ENCODE measurements around the gene TUT4. TPM values are rescaled to one million over a fixed set of nuclear protein-coding genes. Genes with fewer than 3 reads are reported as not detected.
A peak's percentile ranks its signal among the peaks of the same experiment; 100 is the strongest.

Gene TUT4
- total RNA-seq, 1 donor from 2014 or later = 52.1 TPM

DNA sequence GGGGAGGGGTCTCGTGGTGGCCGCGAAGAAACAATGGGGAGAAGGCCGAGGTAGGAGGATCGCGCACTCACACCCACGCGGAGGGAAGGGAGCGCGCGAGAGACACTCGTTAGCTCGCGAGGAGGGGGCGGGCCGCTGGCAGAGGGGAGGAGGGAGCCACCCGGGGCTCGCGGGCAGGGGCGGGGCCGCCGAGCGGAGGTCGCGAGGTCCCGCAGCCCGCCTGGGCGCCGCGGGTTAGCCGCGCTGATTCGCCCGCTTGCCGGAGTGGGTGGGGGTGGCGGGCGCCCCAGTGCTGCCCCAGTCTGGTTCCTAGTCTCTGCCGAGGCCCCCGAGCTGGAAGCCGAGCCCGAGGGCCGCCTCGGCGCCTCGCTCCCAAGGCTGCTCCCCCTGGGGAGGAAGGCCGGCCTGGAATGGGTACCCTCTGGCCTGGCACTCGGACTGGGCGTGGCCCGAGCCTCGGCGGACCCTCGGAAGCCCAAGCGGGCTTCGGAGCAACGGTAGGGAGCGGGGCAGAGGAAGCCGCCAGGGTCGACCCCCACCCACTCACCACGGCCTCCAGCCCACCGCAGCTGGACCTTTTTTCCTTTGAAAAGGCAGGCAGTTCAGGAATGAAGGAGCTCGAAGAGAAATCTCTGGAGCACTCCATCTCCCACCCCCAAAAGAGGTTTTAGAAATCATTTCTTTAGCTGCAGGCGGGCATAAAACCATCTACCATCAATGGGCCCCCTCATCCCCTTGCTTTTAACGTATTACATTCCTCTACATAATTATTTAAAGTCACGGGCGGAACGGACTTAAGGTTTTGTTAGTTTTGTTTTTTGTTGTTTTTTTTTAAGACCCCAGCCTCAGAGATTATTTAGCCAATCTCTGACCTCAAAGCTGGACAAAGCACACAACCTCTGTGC is 722 bp upstream of the TUT4 start:
- TF ChIP-seq, protein P1, sequence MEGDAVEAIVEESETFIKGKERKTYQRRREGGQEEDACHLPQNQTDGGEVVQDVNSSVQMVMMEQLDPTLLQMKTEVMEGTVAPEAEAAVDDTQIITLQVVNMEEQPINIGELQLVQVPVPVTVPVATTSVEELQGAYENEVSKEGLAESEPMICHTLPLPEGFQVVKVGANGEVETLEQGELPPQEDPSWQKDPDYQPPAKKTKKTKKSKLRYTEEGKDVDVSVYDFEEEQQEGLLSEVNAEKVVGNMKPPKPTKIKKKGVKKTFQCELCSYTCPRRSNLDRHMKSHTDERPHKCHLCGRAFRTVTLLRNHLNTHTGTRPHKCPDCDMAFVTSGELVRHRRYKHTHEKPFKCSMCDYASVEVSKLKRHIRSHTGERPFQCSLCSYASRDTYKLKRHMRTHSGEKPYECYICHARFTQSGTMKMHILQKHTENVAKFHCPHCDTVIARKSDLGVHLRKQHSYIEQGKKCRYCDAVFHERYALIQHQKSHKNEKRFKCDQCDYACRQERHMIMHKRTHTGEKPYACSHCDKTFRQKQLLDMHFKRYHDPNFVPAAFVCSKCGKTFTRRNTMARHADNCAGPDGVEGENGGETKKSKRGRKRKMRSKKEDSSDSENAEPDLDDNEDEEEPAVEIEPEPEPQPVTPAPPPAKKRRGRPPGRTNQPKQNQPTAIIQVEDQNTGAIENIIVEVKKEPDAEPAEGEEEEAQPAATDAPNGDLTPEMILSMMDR (IDR thresholded peaks at IDR 0.05) = no peak
- peak; percentile 92 for DNase-seq
- H3K27me3 ChIP-seq (ENCODE audit: low read depth) = no peaks in the 10 kb centered on the region
- ATAC-seq = peak; percentile 95 to 96
- H3K4me1 ChIP-seq = peaks cover 20% of the 10 kb centered on the region
- H3K9me3 ChIP-seq = no peaks in the 10 kb centered on the region
- H3K4me3 ChIP-seq = peak overlapping the region; percentile 98
- H3K27ac ChIP-seq = peak overlapping the region; percentile 89
- intact Hi-C loops (cut with DNase I) = no loop called here
- H3K36me3 ChIP-seq = no peaks in the 10 kb centered on the region

DNA sequence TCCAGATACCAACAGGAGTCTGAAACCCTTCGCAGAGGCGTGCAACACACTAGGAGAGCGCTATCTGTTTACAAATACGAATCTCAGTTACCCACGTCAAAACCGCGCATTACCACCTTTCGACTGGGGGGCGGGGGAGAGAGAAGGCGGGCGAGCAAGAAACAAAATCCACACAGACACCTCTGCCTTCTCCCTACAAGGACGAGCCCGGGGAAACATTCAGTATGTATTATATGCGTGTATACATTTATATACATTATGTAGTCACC is 722 bp downstream of the TUT4 start:
- H3K36me3 ChIP-seq = no peaks in the 10 kb centered on the region
- intact Hi-C loops (cut with DNase I) = no loop called here
- no peaks in the 10 kb centered on the region for H3K9me3 ChIP-seq
- ATAC-seq (peak; percentile 29 to 60), DNase-seq (peak; percentile 49)
- H3K4me1 ChIP-seq = peaks cover 20% of the 10 kb centered on the region
- H3K27me3 ChIP-seq (ENCODE audit: low read depth) = no peaks in the 10 kb centered on the region
- peak overlapping the region; percentile 98 for H3K4me3 ChIP-seq
- TF ChIP-seq, protein P1 (IDR thresholded peaks at IDR 0.05) = no peak
- H3K27ac ChIP-seq = peak overlapping the region; percentile 89

DNA sequence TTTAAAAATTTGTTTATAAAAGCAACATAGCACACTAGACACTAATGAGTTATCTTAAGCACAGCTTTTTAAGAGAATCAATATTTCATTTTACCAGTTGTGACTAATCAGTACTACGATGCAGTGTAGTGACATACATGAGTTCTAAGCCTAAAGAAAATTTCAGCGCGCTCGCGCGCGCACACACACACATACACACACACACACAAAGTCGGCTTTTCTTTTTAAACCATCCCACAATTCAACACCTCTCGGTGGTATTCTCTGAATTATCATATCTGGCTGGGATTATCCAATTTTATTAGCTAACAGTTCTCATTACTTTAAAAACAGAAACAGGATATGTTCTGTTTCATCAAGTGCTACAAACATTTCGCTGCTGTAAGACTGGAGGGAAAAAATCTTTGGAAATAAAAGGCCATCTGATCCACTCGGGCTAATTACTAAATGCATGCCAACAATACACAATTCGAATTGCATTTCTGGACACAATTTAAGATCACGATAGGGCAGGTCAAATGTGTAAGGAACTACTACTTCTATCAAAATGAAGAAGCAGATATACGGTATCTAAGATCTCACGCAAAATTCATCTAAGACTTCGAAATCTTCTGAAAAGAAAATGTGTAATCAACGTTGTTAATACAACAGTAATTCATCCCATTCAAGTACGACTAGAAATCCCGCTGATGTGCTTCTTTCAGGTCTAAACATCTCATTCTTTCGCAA is 1.2 kb downstream of the TUT4 start:
- Histone ChIP-seq H3K27ac (peak overlapping the region; percentile 89), H3K27me3 (ENCODE audit: low read depth) (no peaks in the 10 kb centered on the region), H3K4me1 (peaks cover 20% of the 10 kb centered on the region), H3K9me3 (no peaks in the 10 kb centered on the region), H3K4me3 (peak overlapping the region; percentile 98), H3K36me3 (no peaks in the 10 kb centered on the region)
- TF ChIP-seq, protein P1 (IDR thresholded peaks at IDR 0.05) = no peak
- intact Hi-C loops (cut with DNase I) = no loop called here
- ATAC-seq = no peak
- no peak for DNase-seq

DNA sequence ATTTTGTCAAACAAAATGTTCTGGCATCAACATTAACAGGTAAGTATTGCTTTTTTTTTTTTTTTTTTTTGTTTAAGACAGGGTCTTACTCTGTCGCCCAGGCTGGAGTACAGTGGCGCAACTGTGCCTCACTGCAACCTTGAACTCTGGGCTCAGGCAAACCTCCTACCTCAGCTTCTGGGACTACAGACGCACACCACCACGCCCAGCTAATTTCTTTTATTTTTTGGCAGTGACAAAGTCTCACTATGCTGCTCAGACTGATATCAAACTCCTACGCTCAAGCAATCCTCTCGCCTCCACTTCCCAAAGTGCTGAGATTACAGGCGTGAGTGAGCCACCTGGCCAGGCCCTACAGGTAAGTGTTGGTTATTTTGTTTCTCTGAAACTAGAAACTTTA is 2.4 kb downstream of the TUT4 start:
- no peak overlapping the region for H3K27ac ChIP-seq
- intact Hi-C loops (cut with DNase I) = no loop called here

DNA sequence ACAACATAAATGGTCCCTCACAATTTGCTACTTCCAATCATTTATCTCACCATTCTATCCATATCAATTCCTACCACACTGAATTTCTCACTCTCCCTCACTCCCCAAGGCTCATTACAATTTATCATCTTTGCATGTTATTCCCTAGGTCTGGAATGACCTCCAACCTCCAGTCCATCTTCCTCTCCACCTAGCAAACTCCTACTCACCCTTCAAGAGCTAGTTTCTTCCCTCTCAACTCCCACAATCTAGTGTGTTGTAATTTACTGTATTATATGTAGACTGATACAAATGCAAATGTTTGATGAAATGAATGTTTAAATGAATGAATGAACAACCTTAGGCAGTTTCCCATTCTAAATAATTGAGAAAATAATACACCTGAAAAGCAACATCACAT is 3.6 kb downstream of the TUT4 start:
- intact Hi-C loops (cut with DNase I) = no loop called here
- DNase-seq (no peak), ATAC-seq (no peak)
- no peaks in the 10 kb centered on the region for H3K27me3 ChIP-seq (ENCODE audit: low read depth)
- no peak overlapping the region for H3K4me3 ChIP-seq
- TF ChIP-seq, protein P1 (IDR thresholded peaks at IDR 0.05) = no peak
- H3K27ac ChIP-seq = no peak overlapping the region
- peaks cover 15% of the 10 kb centered on the region for H3K4me1 ChIP-seq
- no peaks in the 10 kb centered on the region for H3K36me3 ChIP-seq
- H3K9me3 ChIP-seq = no peaks in the 10 kb centered on the region

More for the DNA sequence above, 2.4 kb downstream of the TUT4 start:
- no peak overlapping the region for H3K4me3 ChIP-seq
- H3K4me1 ChIP-seq = peaks cover 20% of the 10 kb centered on the region
- no peaks in the 10 kb centered on the region for H3K27me3 ChIP-seq (ENCODE audit: low read depth)
- no peaks in the 10 kb centered on the region for H3K9me3 ChIP-seq
- no peaks in the 10 kb centered on the region for H3K36me3 ChIP-seq
- DNase-seq (no peak), ATAC-seq (no peak)
- TF ChIP-seq, protein P1 (IDR thresholded peaks at IDR 0.05) = no peak

Data from lower lobe of right lung (tissue), 2 donors.